Fibroblast of lung (primary cell): ENCODE data around the gene GRM8.

Source experiments
- EZH2 ChIP-seq: IDR thresholded peaks from 2 replicates; pipeline ENCODE4 v1.5.1; 2012; ENCODE audit warnings: low read length, control low read depth, mild to moderate bottlenecking; ENCODE audit errors: missing control alignments
- TF ChIP-seq, protein P1 (sequence below), 2 donors: IDR thresholded peaks in 1 of 2; conservative IDR thresholded peaks in 1 of 2; 1 replicate in 1 of 2; 2 replicates in 1 of 2; pipeline ENCODE4 v1.5.1; 2011 to 2012; ENCODE audit warnings: low read length in 2 of 2, control low read depth in 1 of 2, inconsistent platforms in 1 of 2, low read depth in 1 of 2, mild to moderate bottlenecking in 1 of 2

DNA sequence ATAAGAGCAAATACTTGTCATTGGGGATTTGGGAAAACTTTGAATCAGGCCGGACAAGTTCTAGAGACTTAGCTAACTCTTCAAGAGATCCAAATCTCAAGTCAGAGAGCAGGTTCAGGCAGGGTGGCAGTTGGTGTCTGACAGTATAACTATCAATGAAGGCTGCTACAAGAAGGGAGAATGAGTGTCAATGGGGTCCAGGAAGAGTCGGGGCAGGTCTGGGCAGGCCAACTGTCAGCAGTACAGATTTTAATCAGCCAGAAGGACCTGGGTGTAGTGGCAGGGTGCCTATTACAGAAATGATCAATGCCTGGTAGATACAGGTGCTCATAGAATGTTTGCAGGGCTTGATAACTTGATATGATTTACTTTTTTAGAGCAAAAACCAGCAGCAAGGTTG, 751.1 kb downstream of the GRM8 start:
- TF ChIP-seq, protein P1, sequence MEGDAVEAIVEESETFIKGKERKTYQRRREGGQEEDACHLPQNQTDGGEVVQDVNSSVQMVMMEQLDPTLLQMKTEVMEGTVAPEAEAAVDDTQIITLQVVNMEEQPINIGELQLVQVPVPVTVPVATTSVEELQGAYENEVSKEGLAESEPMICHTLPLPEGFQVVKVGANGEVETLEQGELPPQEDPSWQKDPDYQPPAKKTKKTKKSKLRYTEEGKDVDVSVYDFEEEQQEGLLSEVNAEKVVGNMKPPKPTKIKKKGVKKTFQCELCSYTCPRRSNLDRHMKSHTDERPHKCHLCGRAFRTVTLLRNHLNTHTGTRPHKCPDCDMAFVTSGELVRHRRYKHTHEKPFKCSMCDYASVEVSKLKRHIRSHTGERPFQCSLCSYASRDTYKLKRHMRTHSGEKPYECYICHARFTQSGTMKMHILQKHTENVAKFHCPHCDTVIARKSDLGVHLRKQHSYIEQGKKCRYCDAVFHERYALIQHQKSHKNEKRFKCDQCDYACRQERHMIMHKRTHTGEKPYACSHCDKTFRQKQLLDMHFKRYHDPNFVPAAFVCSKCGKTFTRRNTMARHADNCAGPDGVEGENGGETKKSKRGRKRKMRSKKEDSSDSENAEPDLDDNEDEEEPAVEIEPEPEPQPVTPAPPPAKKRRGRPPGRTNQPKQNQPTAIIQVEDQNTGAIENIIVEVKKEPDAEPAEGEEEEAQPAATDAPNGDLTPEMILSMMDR (conservative IDR thresholded peaks at IDR 0.05 in 1 of 2, IDR thresholded peaks at IDR 0.05 in 1 of 2; ENCODE audit: low read depth in 1 of 2, low read length in 2 of 2), result no peak
- no peak for TF ChIP-seq EZH2
